H1 (cell line): ENCODE results near the gene MTHFD1. TPM values are rescaled to one million over a fixed set of nuclear protein-coding genes. Genes with fewer than 3 reads are reported as not detected.

Source experiments
- CBX5 ChIP-seq: fragments of 300-800, 300-1000 bp; sonication (generic); IDR thresholded peaks from 2 replicates; pipeline ENCODE4 v1.7.1; 2016; ENCODE audit warnings: antibody characterized with exemption, low read length, low read depth
- CTCF ChIP-seq, 3 experiments: IDR thresholded peaks; 1 replicate in 2 of 3; 2 replicates in 1 of 3; pipeline versions ENCODE4 v1.5.1 to v1.6.1; 2011; ENCODE audit warnings: low read length in 3 of 3, mild to moderate bottlenecking in 3 of 3, inconsistent platforms in 2 of 3, low read depth in 1 of 3, moderate library complexity in 1 of 3; ENCODE audit not compliant: insufficient read depth in 1 of 3; ENCODE audit errors: control extremely low read depth in 1 of 3
- EGR1 ChIP-seq: IDR thresholded peaks from 2 replicates; pipeline ENCODE4 v1.6.1; 2011; ENCODE audit warnings: low read depth, low read length, borderline replicate concordance
- NANOG ChIP-seq: IDR thresholded peaks from 2 replicates; pipeline ENCODE4 v1.6.1; 2011; ENCODE audit warnings: low read length, low read depth, mild to moderate bottlenecking, inconsistent platforms; ENCODE audit not compliant: insufficient read depth, poor library complexity, severe bottlenecking
- NRF1 ChIP-seq: IDR thresholded peaks from 2 replicates; pipeline ENCODE4 v1.6.1; 2011; ENCODE audit warnings: mild to moderate bottlenecking, low read depth, low read length, improper control_type of control experiment
- RXRA ChIP-seq: IDR thresholded peaks from 2 replicates; pipeline ENCODE4 v1.6.1; 2011; ENCODE audit warnings: low read depth, mild to moderate bottlenecking, low read length, moderate library complexity; ENCODE audit not compliant: insufficient read depth
- SP1 ChIP-seq: IDR thresholded peaks from 2 replicates; pipeline ENCODE4 v1.6.1; 2011; ENCODE audit warnings: low read depth, low read length
- SP4 ChIP-seq: IDR thresholded peaks from 2 replicates; pipeline ENCODE4 v1.6.1; 2012; ENCODE audit warnings: low read length, inconsistent platforms
- TBP ChIP-seq: IDR thresholded peaks from 2 replicates; pipeline ENCODE4 v1.6.1; 2011; ENCODE audit warnings: low read depth, low read length, improper control_type of control experiment
- polyA plus RNA-seq, 7 experiments: library from polyadenylated mRNA; depleted of rRNA in 3 of 7; stranded (reverse) in 5 of 7; unstranded in 2 of 7; fragments of >200 nt in 5 of 7; fragments of 200-250 nt in 2 of 7; gene quantifications; 1 replicate in 5 of 7; 2 replicates in 1 of 7; 4 replicates in 1 of 7; pipeline versions ENCODE4 v1.2.1 to v1.2.3, GENCODE V29; 2011 to 2013; ENCODE audit warnings: missing spikeins in 2 of 7, mixed read lengths in 2 of 7
- total RNA-seq: library from RNA; stranded (reverse); fragmentation: NEBNext Ultra II Directional; extraction: Animal tissue kit (Norgen Biotek cat#: 25700); gene quantifications from 2 replicates; pipeline ENCODE4 v1.2.1, GENCODE V29; 2021
- TF ChIP-seq, protein P1 (sequence below): fragments of 300-600 bp; sonication (generic); IDR thresholded peaks from 2 replicates; pipeline ENCODE4 v1.7.1; 2012; ENCODE audit warnings: low read length, moderate library complexity, mild to moderate bottlenecking, inconsistent platforms; ENCODE audit not compliant: insufficient replicate concordance

Gene MTHFD1
- total and polyA plus RNA-seq, 2 of the 8 experiments (the other 6 are each of a cell fraction or from before 2014, with no cell fraction given), result 79.7 to 332 TPM

DNA sequence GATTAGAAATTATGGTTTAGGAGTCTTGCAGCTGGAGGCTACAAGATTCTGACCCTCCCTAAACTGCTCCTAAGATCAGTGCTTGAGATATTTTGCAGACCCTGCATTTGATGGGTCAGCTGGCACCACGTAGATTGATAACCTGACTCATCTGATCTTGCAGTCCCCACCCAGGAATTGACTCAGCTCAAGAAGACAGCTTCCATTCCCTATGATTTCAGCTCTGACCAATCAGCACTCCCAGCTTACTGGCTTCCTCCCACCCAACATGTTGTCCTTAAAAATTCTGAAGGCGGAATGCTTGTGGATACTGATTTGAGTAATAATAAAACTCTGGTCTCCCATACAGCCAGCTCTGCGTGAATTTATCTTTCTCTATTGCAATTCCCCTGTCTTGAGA lies 23.2 kb upstream of the MTHFD1 start (continued):
- TF ChIP-seq, protein P1, sequence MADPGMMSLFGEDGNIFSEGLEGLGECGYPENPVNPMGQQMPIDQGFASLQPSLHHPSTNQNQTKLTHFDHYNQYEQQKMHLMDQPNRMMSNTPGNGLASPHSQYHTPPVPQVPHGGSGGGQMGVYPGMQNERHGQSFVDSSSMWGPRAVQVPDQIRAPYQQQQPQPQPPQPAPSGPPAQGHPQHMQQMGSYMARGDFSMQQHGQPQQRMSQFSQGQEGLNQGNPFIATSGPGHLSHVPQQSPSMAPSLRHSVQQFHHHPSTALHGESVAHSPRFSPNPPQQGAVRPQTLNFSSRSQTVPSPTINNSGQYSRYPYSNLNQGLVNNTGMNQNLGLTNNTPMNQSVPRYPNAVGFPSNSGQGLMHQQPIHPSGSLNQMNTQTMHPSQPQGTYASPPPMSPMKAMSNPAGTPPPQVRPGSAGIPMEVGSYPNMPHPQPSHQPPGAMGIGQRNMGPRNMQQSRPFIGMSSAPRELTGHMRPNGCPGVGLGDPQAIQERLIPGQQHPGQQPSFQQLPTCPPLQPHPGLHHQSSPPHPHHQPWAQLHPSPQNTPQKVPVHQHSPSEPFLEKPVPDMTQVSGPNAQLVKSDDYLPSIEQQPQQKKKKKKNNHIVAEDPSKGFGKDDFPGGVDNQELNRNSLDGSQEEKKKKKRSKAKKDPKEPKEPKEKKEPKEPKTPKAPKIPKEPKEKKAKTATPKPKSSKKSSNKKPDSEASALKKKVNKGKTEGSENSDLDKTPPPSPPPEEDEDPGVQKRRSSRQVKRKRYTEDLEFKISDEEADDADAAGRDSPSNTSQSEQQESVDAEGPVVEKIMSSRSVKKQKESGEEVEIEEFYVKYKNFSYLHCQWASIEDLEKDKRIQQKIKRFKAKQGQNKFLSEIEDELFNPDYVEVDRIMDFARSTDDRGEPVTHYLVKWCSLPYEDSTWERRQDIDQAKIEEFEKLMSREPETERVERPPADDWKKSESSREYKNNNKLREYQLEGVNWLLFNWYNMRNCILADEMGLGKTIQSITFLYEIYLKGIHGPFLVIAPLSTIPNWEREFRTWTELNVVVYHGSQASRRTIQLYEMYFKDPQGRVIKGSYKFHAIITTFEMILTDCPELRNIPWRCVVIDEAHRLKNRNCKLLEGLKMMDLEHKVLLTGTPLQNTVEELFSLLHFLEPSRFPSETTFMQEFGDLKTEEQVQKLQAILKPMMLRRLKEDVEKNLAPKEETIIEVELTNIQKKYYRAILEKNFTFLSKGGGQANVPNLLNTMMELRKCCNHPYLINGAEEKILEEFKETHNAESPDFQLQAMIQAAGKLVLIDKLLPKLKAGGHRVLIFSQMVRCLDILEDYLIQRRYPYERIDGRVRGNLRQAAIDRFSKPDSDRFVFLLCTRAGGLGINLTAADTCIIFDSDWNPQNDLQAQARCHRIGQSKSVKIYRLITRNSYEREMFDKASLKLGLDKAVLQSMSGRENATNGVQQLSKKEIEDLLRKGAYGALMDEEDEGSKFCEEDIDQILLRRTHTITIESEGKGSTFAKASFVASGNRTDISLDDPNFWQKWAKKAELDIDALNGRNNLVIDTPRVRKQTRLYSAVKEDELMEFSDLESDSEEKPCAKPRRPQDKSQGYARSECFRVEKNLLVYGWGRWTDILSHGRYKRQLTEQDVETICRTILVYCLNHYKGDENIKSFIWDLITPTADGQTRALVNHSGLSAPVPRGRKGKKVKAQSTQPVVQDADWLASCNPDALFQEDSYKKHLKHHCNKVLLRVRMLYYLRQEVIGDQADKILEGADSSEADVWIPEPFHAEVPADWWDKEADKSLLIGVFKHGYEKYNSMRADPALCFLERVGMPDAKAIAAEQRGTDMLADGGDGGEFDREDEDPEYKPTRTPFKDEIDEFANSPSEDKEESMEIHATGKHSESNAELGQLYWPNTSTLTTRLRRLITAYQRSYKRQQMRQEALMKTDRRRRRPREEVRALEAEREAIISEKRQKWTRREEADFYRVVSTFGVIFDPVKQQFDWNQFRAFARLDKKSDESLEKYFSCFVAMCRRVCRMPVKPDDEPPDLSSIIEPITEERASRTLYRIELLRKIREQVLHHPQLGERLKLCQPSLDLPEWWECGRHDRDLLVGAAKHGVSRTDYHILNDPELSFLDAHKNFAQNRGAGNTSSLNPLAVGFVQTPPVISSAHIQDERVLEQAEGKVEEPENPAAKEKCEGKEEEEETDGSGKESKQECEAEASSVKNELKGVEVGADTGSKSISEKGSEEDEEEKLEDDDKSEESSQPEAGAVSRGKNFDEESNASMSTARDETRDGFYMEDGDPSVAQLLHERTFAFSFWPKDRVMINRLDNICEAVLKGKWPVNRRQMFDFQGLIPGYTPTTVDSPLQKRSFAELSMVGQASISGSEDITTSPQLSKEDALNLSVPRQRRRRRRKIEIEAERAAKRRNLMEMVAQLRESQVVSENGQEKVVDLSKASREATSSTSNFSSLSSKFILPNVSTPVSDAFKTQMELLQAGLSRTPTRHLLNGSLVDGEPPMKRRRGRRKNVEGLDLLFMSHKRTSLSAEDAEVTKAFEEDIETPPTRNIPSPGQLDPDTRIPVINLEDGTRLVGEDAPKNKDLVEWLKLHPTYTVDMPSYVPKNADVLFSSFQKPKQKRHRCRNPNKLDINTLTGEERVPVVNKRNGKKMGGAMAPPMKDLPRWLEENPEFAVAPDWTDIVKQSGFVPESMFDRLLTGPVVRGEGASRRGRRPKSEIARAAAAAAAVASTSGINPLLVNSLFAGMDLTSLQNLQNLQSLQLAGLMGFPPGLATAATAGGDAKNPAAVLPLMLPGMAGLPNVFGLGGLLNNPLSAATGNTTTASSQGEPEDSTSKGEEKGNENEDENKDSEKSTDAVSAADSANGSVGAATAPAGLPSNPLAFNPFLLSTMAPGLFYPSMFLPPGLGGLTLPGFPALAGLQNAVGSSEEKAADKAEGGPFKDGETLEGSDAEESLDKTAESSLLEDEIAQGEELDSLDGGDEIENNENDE, result no peak
- TF ChIP-seq CTCF (IDR thresholded peaks at IDR 0.05; ENCODE audit: control extremely low read depth in 1 of 3, insufficient read depth in 1 of 3, low read depth in 1 of 3, low read length in 3 of 3) (no peak), RXRA (no peak), EGR1 (no peak), NRF1 (no peak), NANOG (no peak), CBX5 (no peak), TBP (no peak), SP1 (no peak), SP4 (no peak)
- TF ChIP-seq, all 59 proteins: peak for 0
